Peyer's patch (tissue), 4 donors: ENCODE measurements around the gene ASXL1. TPM values are rescaled to one million over a fixed set of nuclear protein-coding genes. Genes with fewer than 3 reads are reported as not detected.
"Not testable (repeated sequence)": the region's sequence is repeated elsewhere in the genome, so short reads cannot be mapped to it uniquely, and the experiment has no call there.

Experiments used
- DNase-seq, 3 donors: peaks; one replicate each; pipeline ENCODE4 v3.0.0-alpha.2; 2017 to 2019
- H3K27ac ChIP-seq, 4 donors: fragments of 200-600 bp; sonication (generic); one replicate each; pipeline ENCODE4 v1.5.1; 2016 to 2019
- H3K27me3 ChIP-seq, 2 donors: fragments of 200-600 bp; sonication (generic); one replicate each; pipeline ENCODE4 v1.5.1; 2019
- H3K36me3 ChIP-seq, 3 donors: fragments of 200-600 bp; sonication (generic); one replicate each; pipeline ENCODE4 v1.5.1; 2016 to 2019
- H3K4me1 ChIP-seq, 4 donors: fragments of 200-600 bp; sonication (generic); one replicate each; pipeline ENCODE4 v1.5.1; 2016 to 2019
- H3K4me3 ChIP-seq, 4 donors: fragments of 200-600 bp; sonication (generic); 1 replicate in 3 of 4; 2 replicates in 1 of 4; pipeline ENCODE4 v1.5.1; 2016 to 2019; ENCODE audit warnings: mild to moderate bottlenecking in 1 of 4
- H3K9me3 ChIP-seq, 4 donors: fragments of 200-600 bp; sonication (generic); one replicate each; pipeline ENCODE4 v1.5.1; 2016 to 2019; ENCODE audit warnings: mild to moderate bottlenecking in 1 of 4
- POLR2A ChIP-seq, 2 donors: fragments of 450-650 bp; IDR thresholded peaks; one replicate each; pipeline ENCODE4 v1.5.1; 2017; ENCODE audit warnings: antibody characterized with exemption in 2 of 2, mild to moderate bottlenecking in 2 of 2, moderate library complexity in 2 of 2
- total RNA-seq, 4 donors: library from RNA; depleted of rRNA; stranded (reverse); fragments of >200 nt; gene quantifications; one replicate each; pipeline ENCODE4 v1.1.0, GENCODE V29; 2016
- TF ChIP-seq, protein P1 (sequence below), 6 experiments: fragments of 450-650 bp in 4 of 6; fragments of 200-600 bp in 2 of 6; sonication (generic) in 1 of 6; IDR thresholded peaks; one replicate each; pipeline ENCODE4 v1.5.1; 2017 to 2019; ENCODE audit warnings: antibody characterized with exemption in 6 of 6, mild to moderate bottlenecking in 3 of 6, moderate library complexity in 1 of 6

The ASXL1 gene
- total RNA-seq, 4 donors from 2014 or later, result 74.4 to 173 (median 115) TPM

DNA sequence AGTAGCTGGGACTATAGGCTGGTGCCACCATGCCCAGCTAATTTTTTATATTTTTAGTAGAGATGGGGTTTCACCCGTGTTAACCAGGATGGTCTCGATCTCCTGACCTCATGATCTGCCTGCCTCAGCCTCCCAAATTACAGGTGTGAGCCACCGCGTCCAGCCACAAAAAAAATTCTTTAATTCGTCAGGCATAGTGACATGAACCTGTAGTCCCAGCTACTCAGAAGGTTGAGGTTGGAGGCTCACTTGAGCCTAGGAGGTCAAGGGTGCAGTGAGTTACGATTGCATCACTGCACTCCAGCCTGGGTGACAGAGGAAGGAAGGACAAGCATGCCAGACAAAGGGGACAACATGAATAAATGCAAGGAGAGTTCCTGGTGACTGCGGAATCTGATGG, 19.5 kb upstream of the ASXL1 start:
- TF ChIP-seq, protein P1, sequence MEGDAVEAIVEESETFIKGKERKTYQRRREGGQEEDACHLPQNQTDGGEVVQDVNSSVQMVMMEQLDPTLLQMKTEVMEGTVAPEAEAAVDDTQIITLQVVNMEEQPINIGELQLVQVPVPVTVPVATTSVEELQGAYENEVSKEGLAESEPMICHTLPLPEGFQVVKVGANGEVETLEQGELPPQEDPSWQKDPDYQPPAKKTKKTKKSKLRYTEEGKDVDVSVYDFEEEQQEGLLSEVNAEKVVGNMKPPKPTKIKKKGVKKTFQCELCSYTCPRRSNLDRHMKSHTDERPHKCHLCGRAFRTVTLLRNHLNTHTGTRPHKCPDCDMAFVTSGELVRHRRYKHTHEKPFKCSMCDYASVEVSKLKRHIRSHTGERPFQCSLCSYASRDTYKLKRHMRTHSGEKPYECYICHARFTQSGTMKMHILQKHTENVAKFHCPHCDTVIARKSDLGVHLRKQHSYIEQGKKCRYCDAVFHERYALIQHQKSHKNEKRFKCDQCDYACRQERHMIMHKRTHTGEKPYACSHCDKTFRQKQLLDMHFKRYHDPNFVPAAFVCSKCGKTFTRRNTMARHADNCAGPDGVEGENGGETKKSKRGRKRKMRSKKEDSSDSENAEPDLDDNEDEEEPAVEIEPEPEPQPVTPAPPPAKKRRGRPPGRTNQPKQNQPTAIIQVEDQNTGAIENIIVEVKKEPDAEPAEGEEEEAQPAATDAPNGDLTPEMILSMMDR (IDR thresholded peaks at IDR 0.05), result no peak
- no peak for TF ChIP-seq POLR2A (IDR thresholded peaks at IDR 0.05)
- H3K27me3 ChIP-seq, result no peaks in the 10 kb centered on the region
- no peak overlapping the region for H3K27ac ChIP-seq
- H3K4me1 ChIP-seq, result no peaks in the 10 kb centered on the region
- no peak for DNase-seq
- no peak overlapping the region for H3K4me3 ChIP-seq
- no peaks in the 10 kb centered on the region for H3K9me3 ChIP-seq
- H3K36me3 ChIP-seq, result no peaks in the 10 kb centered on the region

DNA sequence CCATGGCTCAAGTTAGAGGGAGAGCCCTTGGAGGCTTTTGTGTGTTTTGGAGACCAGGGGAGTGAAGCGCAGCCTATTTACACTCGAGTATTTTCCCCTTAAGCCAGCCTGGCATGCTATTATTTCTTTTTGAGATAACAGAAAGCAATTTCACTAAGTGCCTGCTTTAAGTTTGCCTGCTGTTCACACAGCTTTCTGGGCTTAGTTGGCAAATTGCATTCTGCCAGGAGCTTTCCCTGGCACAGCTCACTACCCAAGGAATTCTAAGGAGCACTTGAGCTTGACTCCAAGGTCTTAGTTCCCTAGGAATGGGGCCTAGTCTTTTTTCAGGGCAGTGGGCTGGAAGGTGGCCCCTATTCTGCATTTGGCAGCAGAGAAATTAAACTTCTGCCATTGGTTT, 19.0 kb upstream of the ASXL1 start:
- Histone ChIP-seq H3K27ac (no peak overlapping the region), H3K4me1 (no peaks in the 10 kb centered on the region), H3K36me3 (no peaks in the 10 kb centered on the region), H3K27me3 (no peaks in the 10 kb centered on the region), H3K4me3 (no peak overlapping the region), H3K9me3 (no peaks in the 10 kb centered on the region)
- TF ChIP-seq, protein P1 (IDR thresholded peaks at IDR 0.05), result no peak
- no peak for TF ChIP-seq POLR2A (IDR thresholded peaks at IDR 0.05)
- DNase-seq, result no peak

DNA sequence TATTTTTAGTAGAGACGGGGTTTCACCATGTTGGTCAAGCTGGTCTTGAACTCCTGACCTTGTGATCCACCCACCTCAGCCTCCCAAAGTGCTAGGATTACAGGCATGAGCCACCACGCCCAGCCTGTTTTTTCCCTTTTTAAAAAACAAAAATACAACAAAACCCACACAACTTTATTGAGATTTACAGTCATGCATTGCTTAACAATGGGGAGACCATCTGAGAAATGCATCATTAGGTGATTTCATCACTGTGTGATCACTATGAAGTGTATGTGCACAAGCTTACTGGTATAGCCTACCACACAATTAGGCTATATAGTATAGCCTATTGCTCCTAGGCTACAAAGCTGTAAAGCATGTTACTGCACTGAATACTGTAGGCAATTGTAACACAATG, 17.1 kb upstream of the ASXL1 start:
- not testable (repeated sequence) for H3K4me1 ChIP-seq

DNA sequence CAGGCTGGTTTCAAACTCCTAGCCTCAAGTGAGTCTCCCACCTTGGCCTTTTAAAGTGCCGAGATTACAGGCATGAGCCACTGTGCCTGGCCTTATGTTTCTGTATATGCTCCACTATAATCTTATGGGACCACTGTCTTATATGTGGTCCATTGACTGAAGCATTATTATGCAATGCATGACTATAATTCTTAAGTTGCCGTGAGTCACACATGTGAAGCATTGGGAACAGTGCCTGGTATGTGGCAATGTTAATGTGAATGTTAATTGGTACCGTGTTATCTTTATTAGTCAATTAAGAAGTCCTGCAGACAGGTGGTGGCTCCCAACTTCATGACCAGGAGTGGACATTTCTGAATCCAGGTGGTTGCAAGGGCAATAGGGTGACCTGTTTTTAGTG, 14.7 kb upstream of the ASXL1 start:
- TF ChIP-seq POLR2A (IDR thresholded peaks at IDR 0.05), result no peak
- TF ChIP-seq, protein P1 (IDR thresholded peaks at IDR 0.05), result no peak
- no peaks in the 10 kb centered on the region for H3K4me1 ChIP-seq
- no peaks in the 10 kb centered on the region for H3K9me3 ChIP-seq
- peak overlapping the region in 1 of 4 donors; percentile 35 for H3K27ac ChIP-seq
- no peaks in the 10 kb centered on the region for H3K27me3 ChIP-seq
- DNase-seq, result no peak
- no peaks in the 10 kb centered on the region for H3K36me3 ChIP-seq
- H3K4me3 ChIP-seq, result no peak overlapping the region

More for the DNA sequence above, 17.1 kb upstream of the ASXL1 start:
- DNase-seq, H3K27ac ChIP-seq, H3K27me3 ChIP-seq, H3K4me3 ChIP-seq, H3K36me3 ChIP-seq, H3K9me3 ChIP-seq: not testable (repeated sequence)

DNA sequence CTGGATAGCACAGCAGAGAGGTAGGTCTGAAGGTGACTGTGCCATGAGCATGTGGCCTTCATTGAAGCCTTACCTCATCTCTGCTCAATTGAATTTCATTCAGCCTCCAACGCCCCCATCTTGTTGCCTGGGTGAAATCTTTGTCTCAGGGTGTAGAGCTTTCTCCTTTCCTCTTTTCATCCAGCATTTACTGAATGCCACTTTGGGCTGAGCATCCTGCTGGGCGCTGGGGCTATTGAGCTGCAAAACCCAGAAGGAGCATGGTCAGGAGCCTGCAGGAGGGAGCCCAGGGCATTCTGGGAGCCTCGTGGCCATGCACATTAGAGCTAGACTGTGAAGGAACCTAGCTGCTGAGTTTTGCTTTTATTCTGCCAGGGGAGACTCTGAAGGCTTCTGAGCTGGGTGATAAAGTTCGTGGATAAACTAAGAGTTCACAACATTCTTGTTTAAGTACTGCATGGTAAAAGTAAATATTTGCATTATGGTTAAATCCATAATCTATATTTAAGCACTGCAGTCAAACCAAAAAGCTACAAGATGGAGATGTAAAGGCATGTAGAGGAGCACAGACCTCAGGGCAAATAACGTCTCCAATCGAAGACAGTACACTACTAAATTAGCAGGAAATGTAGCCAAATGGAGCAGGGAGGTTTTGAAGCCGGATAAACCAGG, 13.2 kb upstream of the ASXL1 start:
- Histone ChIP-seq H3K9me3 (no peaks in the 10 kb centered on the region), H3K27me3 (no peaks in the 10 kb centered on the region), H3K27ac (no peak overlapping the region), H3K36me3 (no peaks in the 10 kb centered on the region), H3K4me1 (no peaks in the 10 kb centered on the region), H3K4me3 (no peak overlapping the region)
- DNase-seq, result no peak
- TF ChIP-seq, protein P1 (IDR thresholded peaks at IDR 0.05), result no peak
- no peak for TF ChIP-seq POLR2A (IDR thresholded peaks at IDR 0.05)

DNA sequence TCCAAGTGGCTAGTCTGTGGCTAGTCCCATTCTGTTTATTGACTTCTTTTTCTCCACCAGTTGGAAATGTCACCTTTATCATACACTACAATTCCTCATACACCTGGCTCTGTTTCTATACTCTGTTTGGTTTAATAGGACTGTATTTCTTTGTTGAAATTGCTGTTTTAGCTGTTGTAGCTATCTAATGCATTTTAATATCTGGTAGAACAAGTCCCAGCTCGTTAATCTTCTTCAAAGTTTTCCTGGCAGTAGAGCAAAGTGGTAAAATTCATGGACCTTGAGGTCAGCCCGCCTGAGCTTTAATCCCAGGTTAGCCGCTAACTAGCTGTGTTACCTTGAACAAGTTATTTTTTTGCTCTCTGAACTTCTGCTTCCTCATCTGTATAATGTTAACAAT, 9.9 kb upstream of the ASXL1 start:
- no peaks in the 10 kb centered on the region for H3K27me3 ChIP-seq
- DNase-seq, result no peak
- H3K27ac ChIP-seq, result no peak overlapping the region
- H3K4me1 ChIP-seq, result no peaks in the 10 kb centered on the region
- H3K4me3 ChIP-seq, result no peak overlapping the region
- TF ChIP-seq POLR2A (IDR thresholded peaks at IDR 0.05), result no peak
- TF ChIP-seq, protein P1 (IDR thresholded peaks at IDR 0.05), result no peak
- H3K9me3 ChIP-seq, result no peaks in the 10 kb centered on the region
- H3K36me3 ChIP-seq, result no peaks in the 10 kb centered on the region
